NT2/D1 (cell line): Measurements from ENCODE around the gene RAET1L.
"Not testable (repeated sequence)": the region's sequence is repeated elsewhere in the genome, so short reads cannot be mapped to it uniquely, and the experiment has no call there.

Experiments used
- DNase-seq: peaks from one replicate; pipeline ENCODE4 v3.0.0-alpha.2; 2011; ENCODE audit warnings: low read depth, low spot score
- H3K27me3 ChIP-seq: 2 replicates; pipeline ENCODE4 v1.6.0; 2011; ENCODE audit warnings: mild to moderate bottlenecking; ENCODE audit not compliant: insufficient read length, insufficient read depth
- H3K36me3 ChIP-seq: 2 replicates; pipeline ENCODE4 v1.6.1; 2011; ENCODE audit warnings: mild to moderate bottlenecking, low read length, mixed read lengths; ENCODE audit not compliant: insufficient read depth, insufficient read length
- H3K4me1 ChIP-seq: 2 replicates; pipeline ENCODE4 v1.5.1; 2011; ENCODE audit not compliant: insufficient read depth, insufficient read length
- H3K4me3 ChIP-seq: 2 replicates; pipeline ENCODE4 v1.5.1; 2011; ENCODE audit warnings: low read depth; ENCODE audit not compliant: insufficient read length
- H3K9ac ChIP-seq: 2 replicates; pipeline ENCODE4 v1.6.0; 2011; ENCODE audit warnings: low read depth; ENCODE audit not compliant: insufficient read length
- H3K9me3 ChIP-seq: 2 replicates; pipeline ENCODE4 v1.5.1; 2011; ENCODE audit warnings: mild to moderate bottlenecking, low read length; ENCODE audit not compliant: insufficient read depth
- SUZ12 ChIP-seq: IDR thresholded peaks from 2 replicates; pipeline ENCODE4 v1.6.1; 2011; ENCODE audit not compliant: insufficient read length, insufficient read depth; ENCODE audit errors: extremely low read depth
- YY1 ChIP-seq: IDR thresholded peaks from 2 replicates; pipeline ENCODE4 v1.6.1; 2011; ENCODE audit not compliant: insufficient read length, insufficient read depth
- ZNF274 ChIP-seq: IDR thresholded peaks from 2 replicates; pipeline ENCODE4 v1.6.1; 2011; ENCODE audit warnings: mild to moderate bottlenecking, low read depth, low read length

The RAET1L gene

DNA sequence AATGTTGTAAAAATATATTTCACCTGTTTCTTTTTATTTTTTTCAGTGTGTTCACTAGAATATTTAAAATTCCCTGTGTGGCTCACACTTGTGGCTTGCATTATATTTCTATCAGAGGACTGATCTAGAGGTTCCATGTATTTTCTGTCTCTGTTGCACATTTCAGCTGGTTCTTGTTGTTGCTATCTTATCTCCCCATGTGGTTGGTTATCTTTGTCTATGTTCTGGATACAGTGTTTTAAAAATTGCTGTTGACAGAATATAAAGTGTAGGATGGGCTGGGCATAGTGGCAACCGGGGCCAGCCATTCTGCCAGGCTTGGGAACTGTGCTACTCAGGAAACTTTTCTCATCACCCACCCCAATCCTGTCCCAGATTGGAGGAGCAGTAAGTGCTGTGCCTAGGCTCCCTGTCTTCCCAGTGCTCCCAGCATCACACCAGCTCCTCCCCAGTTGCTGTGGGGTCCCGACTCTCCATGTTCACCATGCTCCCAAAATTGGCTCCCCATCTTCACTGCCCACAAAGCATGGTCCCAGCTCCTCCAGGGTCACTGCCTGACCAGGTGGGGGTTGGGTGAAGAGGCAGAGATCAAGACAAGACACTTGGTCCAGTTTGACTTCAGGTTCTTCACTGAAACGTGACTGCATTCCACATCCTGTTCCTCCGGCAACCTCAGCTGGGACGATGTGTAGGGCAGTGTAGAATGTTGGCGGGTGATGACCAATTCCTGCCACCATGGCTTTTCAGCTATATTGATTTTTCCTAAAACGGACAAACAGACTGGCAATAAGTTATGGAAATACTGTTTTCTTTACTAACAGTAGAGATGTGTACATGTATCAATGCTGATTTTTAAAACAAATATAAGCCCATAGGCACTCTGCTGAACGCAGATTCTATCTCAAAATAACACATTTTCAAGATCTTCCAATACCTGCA lies 12.2 kb downstream of the RAET1L start:
- not testable (repeated sequence) for H3K9ac ChIP-seq, H3K4me3 ChIP-seq, DNase-seq, H3K36me3 ChIP-seq, H3K9me3 ChIP-seq, H3K4me1 ChIP-seq
- peaks cover 67% of the 10 kb centered on the region for H3K27me3 ChIP-seq

GRCh38 chr6:150008588-150008987 lies 16.7 kb downstream of the RAET1L start:
- DNase-seq = no peak
- TF ChIP-seq SUZ12 (no peak), ZNF274 (no peak), YY1 (no peak)
- Histone ChIP-seq H3K36me3 (no peaks in the 10 kb centered on the region), H3K9me3 (no peaks in the 10 kb centered on the region), H3K4me1 (peaks cover 10% of the 10 kb centered on the region), H3K9ac (no peak overlapping the region), H3K4me3 (no peak overlapping the region), H3K27me3 (peaks cover 59% of the 10 kb centered on the region)

DNA sequence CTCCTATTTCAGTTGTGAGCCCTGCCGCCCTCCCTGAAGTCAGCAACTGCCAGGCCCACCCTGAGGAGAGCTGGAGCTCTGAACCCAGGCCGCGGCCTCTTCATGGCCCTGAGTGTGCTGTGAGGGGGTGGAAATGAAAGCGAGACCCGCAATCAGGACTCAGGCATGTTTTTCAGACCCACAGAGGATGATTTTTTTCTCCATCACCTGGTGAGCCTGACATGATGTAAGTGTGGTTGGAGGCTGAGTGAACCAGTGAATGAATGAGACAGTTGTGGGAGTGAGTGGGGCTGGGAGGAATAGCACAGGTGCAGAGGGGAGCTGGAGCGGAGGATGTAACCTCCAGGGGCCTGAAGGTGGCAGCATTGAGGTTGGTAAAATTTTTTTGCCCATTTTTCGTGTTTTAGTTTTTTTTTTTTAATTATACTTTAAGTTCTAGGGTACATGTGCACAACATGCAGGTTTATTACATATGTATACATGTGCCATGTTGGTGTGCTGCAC lies 18.3 kb downstream of the RAET1L start:
- H3K36me3 ChIP-seq = no peaks in the 10 kb centered on the region
- DNase-seq = no peak
- H3K9ac ChIP-seq = no peak overlapping the region
- no peaks in the 10 kb centered on the region for H3K9me3 ChIP-seq
- peaks cover 10% of the 10 kb centered on the region for H3K4me1 ChIP-seq
- no peak overlapping the region for H3K4me3 ChIP-seq
- H3K27me3 ChIP-seq = peaks cover 50% of the 10 kb centered on the region
- no peak for TF ChIP-seq ZNF274
- TF ChIP-seq SUZ12 = no peak
- no peak for TF ChIP-seq YY1

- Histone ChIP-seq H3K27me3 (peaks cover 40% of the 10 kb centered on the region), H3K4me3 (peak overlapping the region; percentile 53), H3K4me1 (peaks cover 10% of the 10 kb centered on the region), H3K36me3 (peaks cover under 1% of the 10 kb centered on the region), H3K9me3 (no peaks in the 10 kb centered on the region), H3K9ac (no peak overlapping the region)
- TF ChIP-seq SUZ12 = no peak
- DNase-seq = no peak
These were observed 19.3 kb downstream of the RAET1L start for GRCh38 chr6:150005761-150006651.

GRCh38 chr6:150004783-150005717 lies 20.3 kb downstream of the RAET1L start:
- H3K4me3 ChIP-seq = peak overlapping the region; percentile 53
- no peaks in the 10 kb centered on the region for H3K9me3 ChIP-seq
- peaks cover 36% of the 10 kb centered on the region for H3K27me3 ChIP-seq
- no peak for TF ChIP-seq SUZ12
- TF ChIP-seq ZNF274 = no peak
- TF ChIP-seq YY1 = no peak
- peaks cover 2% of the 10 kb centered on the region for H3K36me3 ChIP-seq
- H3K9ac ChIP-seq = peak overlapping the region; percentile 79
- peaks cover 10% of the 10 kb centered on the region for H3K4me1 ChIP-seq
- peak; percentile 80 for DNase-seq

GRCh38 chr6:150004101-150004782 lies 21.1 kb downstream of the RAET1L start:
- DNase-seq = no peak
- Histone ChIP-seq H3K9me3 (no peaks in the 10 kb centered on the region), H3K9ac (peak overlapping the region; percentile 79), H3K4me3 (peak overlapping the region; percentile 53), H3K4me1 (peaks cover 10% of the 10 kb centered on the region), H3K36me3 (peaks cover 7% of the 10 kb centered on the region), H3K27me3 (peaks cover 30% of the 10 kb centered on the region)
- TF ChIP-seq ZNF274 (no peak), SUZ12 (no peak), YY1 (no peak)

GRCh38 chr6:150003599-150003998 lies 21.7 kb downstream of the RAET1L start:
- H3K9ac ChIP-seq, DNase-seq, H3K4me3 ChIP-seq, H3K4me1 ChIP-seq, H3K36me3 ChIP-seq, H3K9me3 ChIP-seq: not testable (repeated sequence)
- H3K27me3 ChIP-seq = peaks cover 30% of the 10 kb centered on the region
